Breast epithelium (tissue), 3 donors: ENCODE measurements around the gene ATG5.

Source experiments
- CTCF ChIP-seq, 3 donors: fragments of 450-650 bp; IDR thresholded peaks; one replicate each; pipeline ENCODE4 v1.5.1; 2016 to 2017; ENCODE audit warnings: antibody characterized with exemption in 3 of 3, mild to moderate bottlenecking in 3 of 3, moderate library complexity in 3 of 3
- POLR2A ChIP-seq: fragments of 450-650 bp; IDR thresholded peaks from one replicate; pipeline ENCODE4 v1.6.1; 2016; ENCODE audit warnings: antibody characterized with exemption, mild to moderate bottlenecking, moderate library complexity
- POLR2AphosphoS5 ChIP-seq, 3 donors: sonication (generic); formaldehyde crosslinking; IDR thresholded peaks; one replicate each; pipeline ENCODE4 v1.6.1; 2017; ENCODE audit warnings: antibody characterized with exemption in 3 of 3

GRCh38 chr6:106169517-106169916 lies 156.0 kb downstream of the ATG5 start:
- TF ChIP-seq POLR2AphosphoS5 (IDR thresholded peaks at IDR 0.05) (no peak), CTCF (IDR thresholded peaks at IDR 0.05) (no peak), POLR2A (no peak)
